T-helper 9 cell (primary cell): ENCODE measurements around the gene PERP.
"Not testable (repeated sequence)": the region's sequence is repeated elsewhere in the genome, so short reads cannot be mapped to it uniquely, and the experiment has no call there.

Experiments
- DNase-seq: peaks from one replicate; pipeline ENCODE4 v3.0.0-alpha.2; 2020

Gene PERP

GRCh38 chr6:138104618-138105213 lies 2.5 kb downstream of the PERP start:
- DNase-seq, result no peak

- no peak for DNase-seq
Observed at GRCh38 chr6:138103871-138104270, 3.3 kb downstream of the PERP start.

- no peak for DNase-seq
Observed at GRCh38 chr6:138101946-138102731, 5.1 kb downstream of the PERP start.

- DNase-seq, result no peak
Observed at GRCh38 chr6:138099832-138100231, 7.4 kb downstream of the PERP start.

- DNase-seq, result no peak
Observed at GRCh38 chr6:138098306-138098705, 8.9 kb downstream of the PERP start.

GRCh38 chr6:138094260-138094659 lies 13.0 kb downstream of the PERP start:
- DNase-seq, result no peak

- DNase-seq, result no peak
Observed at GRCh38 chr6:138093632-138094031, 13.6 kb downstream of the PERP start.

GRCh38 chr6:138092686-138093085 lies 14.5 kb downstream of the PERP start:
- DNase-seq, result no peak

- no peak for DNase-seq
Observed at GRCh38 chr6:138089325-138089724, 17.9 kb downstream of the PERP start.

GRCh38 chr6:138088326-138088762 lies 18.9 kb downstream of the PERP start:
- DNase-seq, result no peak

GRCh38 chr6:138087593-138088325 lies 19.5 kb downstream of the PERP start:
- no peak for DNase-seq

- no peak for DNase-seq
Observed at GRCh38 chr6:138086573-138087196, 20.5 kb downstream of the PERP start.

GRCh38 chr6:138085839-138086222 lies 21.4 kb downstream of the PERP start:
- no peak for DNase-seq

- no peak for DNase-seq
Observed at GRCh38 chr6:138084904-138085838, 22.0 kb downstream of the PERP start.

- no peak for DNase-seq
Observed at GRCh38 chr6:138082232-138082631, 25.0 kb downstream of the PERP start.

GRCh38 chr6:138079556-138079955 lies 27.7 kb downstream of the PERP start:
- not testable (repeated sequence) for DNase-seq

GRCh38 chr6:138078491-138078890 lies 28.7 kb downstream of the PERP start:
- no peak for DNase-seq

GRCh38 chr6:138073264-138073663 lies 34.0 kb downstream of the PERP start:
- DNase-seq, result no peak

- no peak for DNase-seq
Observed at GRCh38 chr6:138063726-138064125, 43.5 kb downstream of the PERP start.

GRCh38 chr6:138054982-138055381 lies 52.2 kb downstream of the PERP start:
- DNase-seq, result no peak

- DNase-seq, result no peak
Observed at GRCh38 chr6:138052783-138053182, 54.4 kb downstream of the PERP start.

GRCh38 chr6:138044972-138045371 lies 62.2 kb downstream of the PERP start:
- DNase-seq, result no peak
